Ishikawa (cell line): ENCODE data around the gene PLD2.

Source experiments
- CEBPB ChIP-seq: IDR thresholded peaks from 2 replicates; pipeline ENCODE4 v1.6.1; 2012
- EGR1 ChIP-seq: IDR thresholded peaks from 2 replicates; pipeline ENCODE4 v1.6.1; 2012
- EP300 ChIP-seq: IDR thresholded peaks from 2 replicates; pipeline ENCODE4 v1.6.1; 2012; ENCODE audit warnings: borderline replicate concordance
- MAX ChIP-seq: IDR thresholded peaks from 2 replicates; pipeline ENCODE4 v1.6.1; 2012
- RAD21 ChIP-seq: IDR thresholded peaks from 2 replicates; pipeline ENCODE4 v1.6.1; 2012; ENCODE audit warnings: low read depth
- REST ChIP-seq: IDR thresholded peaks from 2 replicates; pipeline ENCODE4 v1.6.1; 2012; ENCODE audit warnings: low read depth, mild to moderate bottlenecking
- TCF12 ChIP-seq: IDR thresholded peaks from 2 replicates; pipeline ENCODE4 v1.6.1; 2012; ENCODE audit warnings: low read depth
- TEAD4 ChIP-seq: IDR thresholded peaks from 2 replicates; pipeline ENCODE4 v1.6.1; 2012
- USF1 ChIP-seq: IDR thresholded peaks from 2 replicates; pipeline ENCODE4 v1.6.1; 2012
- YY1 ChIP-seq: IDR thresholded peaks from 2 replicates; pipeline ENCODE4 v1.6.1; 2012; ENCODE audit warnings: low read depth

- TF ChIP-seq CEBPB (no peak), USF1 (no peak), TCF12 (no peak), RAD21 (no peak), REST (no peak), MAX (no peak), EGR1 (no peak), TEAD4 (no peak), EP300 (no peak), YY1 (no peak)
Measured at GRCh38 chr17:4856271-4856936, 49.5 kb downstream of the PLD2 start.
